Right renal pelvis (tissue), 4 donors: ENCODE measurements around the gene FCN1. TPM values are rescaled to one million over a fixed set of nuclear protein-coding genes. Genes with fewer than 3 reads are reported as not detected.
"Not testable (repeated sequence)": the region's sequence is repeated elsewhere in the genome, so short reads cannot be mapped to it uniquely, and the experiment has no call there.

Experiments
- DNase-seq, 4 donors: peaks; one replicate each; pipeline ENCODE4 v3.0.0-alpha.2; 2013; ENCODE audit warnings: low read depth in 4 of 4, low spot score in 3 of 4, missing footprints in 1 of 4
- polyA plus RNA-seq, 4 donors: library from polyadenylated mRNA; unstranded; fragments of 120-200 nt; gene quantifications; one replicate each; pipeline ENCODE4 v1.2.1, GENCODE V29; 2013; ENCODE audit not compliant: insufficient read length in 4 of 4

FCN1 gene
- 1 to 10 TPM; 1.8 to 3.2 (median 2.7) TPM for polyA plus RNA-seq

- DNase-seq: no peak
Observed at GRCh38 chr9:134917431-134918373, at the start of gene FCN1. Gene FCN1, minus strand, starts transcription at chr9:134917912. Its CDS starts 41 bp downstream, at chr9:134917871.

- no peak for DNase-seq
Observed at GRCh38 chr9:134966697-134967546, 49.2 kb upstream of the FCN1 start.

GRCh38 chr9:134966270-134966669 lies 48.6 kb upstream of the FCN1 start:
- no peak for DNase-seq

- DNase-seq: no peak
Observed at GRCh38 chr9:134965851-134966250, 48.1 kb upstream of the FCN1 start.

GRCh38 chr9:134965411-134965810 lies 47.7 kb upstream of the FCN1 start:
- no peak for DNase-seq

GRCh38 chr9:134964271-134965055 lies 46.8 kb upstream of the FCN1 start:
- no peak for DNase-seq

- no peak for DNase-seq
Observed at GRCh38 chr9:134963546-134963945, 45.8 kb upstream of the FCN1 start.

- DNase-seq: no peak
Observed at GRCh38 chr9:134962973-134963364, 45.3 kb upstream of the FCN1 start.

- DNase-seq: no peak
Observed at GRCh38 chr9:134962065-134962972, 44.6 kb upstream of the FCN1 start.

GRCh38 chr9:134961331-134962064 lies 43.8 kb upstream of the FCN1 start:
- no peak for DNase-seq

GRCh38 chr9:134960701-134961181 lies 43.0 kb upstream of the FCN1 start:
- DNase-seq: no peak

GRCh38 chr9:134959971-134960310 lies 42.2 kb upstream of the FCN1 start:
- no peak for DNase-seq

- no peak for DNase-seq
Observed at GRCh38 chr9:134959126-134959970, 41.6 kb upstream of the FCN1 start.

- no peak for DNase-seq
Observed at GRCh38 chr9:134957945-134958227, 40.2 kb upstream of the FCN1 start.

GRCh38 chr9:134957165-134957944 lies 39.6 kb upstream of the FCN1 start:
- no peak for DNase-seq

GRCh38 chr9:134956387-134956786 lies 38.7 kb upstream of the FCN1 start:
- DNase-seq: not testable (repeated sequence)

GRCh38 chr9:134955801-134956200 lies 38.1 kb upstream of the FCN1 start:
- no peak for DNase-seq
